Activated CD8-positive, alpha-beta memory T cell treated with anti-CD3 and anti-CD28 coated beads, Interleukin-2, amount 50 U/mL, for 4 hours (primary cell): ENCODE measurements around the gene INKA1.

Experiments used
- DNase-seq: peaks from one replicate; pipeline ENCODE4 v3.0.0-alpha.2; 2020

INKA1 gene

GRCh38 chr3:49787182-49787464 lies 15.9 kb upstream of the INKA1 start:
- DNase-seq: no peak

GRCh38 chr3:49787536-49787935 lies 15.5 kb upstream of the INKA1 start:
- no peak for DNase-seq

- no peak for DNase-seq
These were observed 15.0 kb upstream of the INKA1 start for GRCh38 chr3:49788056-49788455.

- DNase-seq: no peak
These were observed 12.2 kb upstream of the INKA1 start for GRCh38 chr3:49790626-49791411.

GRCh38 chr3:49791571-49791970 lies 11.5 kb upstream of the INKA1 start:
- no peak for DNase-seq

GRCh38 chr3:49792371-49793150 lies 10.5 kb upstream of the INKA1 start:
- DNase-seq: no peak

GRCh38 chr3:49793486-49794085 lies 9.5 kb upstream of the INKA1 start:
- DNase-seq: no peak

GRCh38 chr3:49794431-49794830 lies 8.6 kb upstream of the INKA1 start:
- no peak for DNase-seq

- no peak for DNase-seq
These were observed 7.8 kb upstream of the INKA1 start for GRCh38 chr3:49794926-49795905.

- no peak for DNase-seq
These were observed 4.0 kb upstream of the INKA1 start for GRCh38 chr3:49799105-49799504.

- no peak for DNase-seq
These were observed 3.3 kb upstream of the INKA1 start, which contains the start of gene CDHR4 for GRCh38 chr3:49799761-49800160. CDHR4 (minus strand) TSS chr3:49799873; CDS start chr3:49799812, 61 bp downstream.

GRCh38 chr3:49801160-49801559 lies 1.9 kb upstream of the INKA1 start:
- DNase-seq: no peak

- DNase-seq: peak; percentile 49
These were observed 542 bp downstream of the INKA1 start for GRCh38 chr3:49803465-49804140.

- no peak for DNase-seq
These were observed 1.3 kb downstream of the INKA1 start for GRCh38 chr3:49804141-49805041.

GRCh38 chr3:49805367-49805782 lies 2.3 kb downstream of the INKA1 start:
- no peak for DNase-seq

GRCh38 chr3:49805897-49806701 lies 3.0 kb downstream of the INKA1 start:
- DNase-seq: no peak

- DNase-seq: no peak
These were observed 3.8 kb downstream of the INKA1 start for GRCh38 chr3:49806850-49807249.

- no peak for DNase-seq
These were observed 4.5 kb downstream of the INKA1 start for GRCh38 chr3:49807431-49808114.

- no peak for DNase-seq
These were observed 9.9 kb downstream of the INKA1 start for GRCh38 chr3:49812916-49813496.
